GM21447 (cell line): Measurements from ENCODE around the gene SMURF2.

Experiments used
- ATAC-seq: cut with Tn5 transposase; IDR thresholded peaks from one replicate; pipeline ENCODE4 v1.9.1; 2021; ENCODE audit not compliant: unreplicated experiment

Gene SMURF2

DNA sequence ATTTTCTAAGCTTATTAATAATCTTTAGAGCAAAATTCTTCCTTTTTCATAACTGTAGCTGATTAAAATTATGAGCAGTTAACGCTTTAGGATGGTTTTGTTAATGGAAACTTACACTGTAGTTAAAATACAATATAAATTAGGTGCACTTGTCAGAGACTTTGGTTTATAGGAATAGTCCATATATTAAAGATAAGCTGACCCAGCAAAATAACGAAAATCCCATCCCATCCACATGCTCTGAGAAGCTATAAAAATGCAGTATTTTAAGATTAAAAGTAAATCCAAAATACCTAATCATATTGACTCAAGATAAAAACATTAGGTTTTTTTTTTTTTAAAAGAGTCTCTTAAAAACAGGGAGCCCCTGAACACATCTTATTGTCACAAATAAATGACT, 117.4 kb downstream of the SMURF2 start:
- no peak for ATAC-seq

DNA sequence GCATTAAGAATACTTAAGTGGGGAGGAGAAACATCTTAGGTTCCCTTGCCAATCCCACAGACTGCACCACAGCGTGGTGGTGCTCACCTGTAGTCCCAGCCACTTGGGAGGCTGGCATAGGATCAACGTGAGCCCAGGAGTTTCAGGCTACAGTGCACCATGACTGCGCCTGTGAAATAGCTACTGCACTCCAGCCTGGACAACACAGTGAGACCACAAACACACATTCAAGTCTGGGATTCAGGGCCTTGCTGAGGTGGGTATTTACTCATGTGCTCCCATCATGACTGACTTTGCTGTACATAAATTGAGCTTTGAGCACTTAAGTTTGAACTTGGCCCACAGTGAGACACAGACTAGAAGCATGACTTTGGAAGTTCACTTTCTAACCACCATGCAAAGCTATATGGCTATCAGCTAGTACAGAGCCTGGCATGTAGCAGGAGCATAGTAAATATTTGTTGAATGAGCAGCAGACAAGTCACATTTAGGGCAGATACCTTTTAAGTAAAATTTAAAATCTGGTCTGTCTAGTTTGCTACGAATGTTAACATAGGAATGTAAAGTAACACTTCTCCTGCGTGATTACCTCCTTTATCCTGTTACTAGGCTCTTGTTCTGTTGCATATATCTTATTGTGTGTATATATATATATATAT, 121.9 kb downstream of the SMURF2 start:
- ATAC-seq = no peak

DNA sequence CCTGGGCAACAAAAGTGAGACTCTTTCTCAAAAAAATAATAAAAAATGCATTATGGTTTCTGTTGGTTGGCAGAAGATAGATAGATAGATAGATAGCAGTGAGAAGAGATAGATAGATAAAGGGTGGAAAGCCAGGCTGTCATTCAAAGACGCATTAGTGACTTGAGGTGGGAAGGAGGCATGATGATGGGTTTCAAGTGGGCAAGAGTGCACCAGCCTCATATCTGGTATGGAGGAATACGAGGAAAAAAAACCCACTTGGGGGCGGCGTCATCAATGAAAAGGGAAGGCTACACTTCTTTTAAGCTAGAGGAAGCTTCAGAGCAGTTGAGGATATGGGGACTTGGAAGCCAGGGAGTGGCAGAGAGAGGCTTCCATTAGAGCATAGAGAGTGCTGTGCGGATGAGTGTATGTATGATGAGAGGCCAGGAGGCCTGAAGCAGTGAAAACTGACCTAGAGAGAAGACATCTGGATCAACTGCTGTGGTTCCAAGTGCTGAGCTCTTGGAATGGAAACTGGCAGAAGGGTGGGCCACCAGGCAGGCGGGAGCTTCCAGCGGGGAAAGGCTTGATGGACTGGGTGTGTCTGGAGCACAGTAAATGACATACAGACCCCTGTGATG, 123.5 kb downstream of the SMURF2 start:
- no peak for ATAC-seq

DNA sequence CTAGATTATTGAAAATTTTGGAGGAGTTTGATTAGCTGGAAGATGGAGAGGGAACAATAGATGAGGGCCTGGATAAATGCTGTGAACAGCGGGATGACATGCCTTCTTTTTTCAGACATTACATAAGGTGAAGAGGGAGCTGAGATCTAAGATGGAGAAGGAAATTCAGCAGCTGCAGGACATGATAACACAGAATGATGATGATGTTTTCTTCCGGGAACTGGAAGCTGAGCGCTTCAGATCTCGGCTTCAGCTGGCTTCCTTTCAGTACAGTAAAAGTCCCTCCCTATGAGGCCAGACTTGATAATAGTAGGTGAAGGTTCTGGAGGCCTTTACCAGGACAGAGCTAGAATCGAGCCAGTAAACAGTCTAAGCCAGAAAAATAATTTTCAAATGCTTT, 124.6 kb downstream of the SMURF2 start:
- ATAC-seq = no peak

DNA sequence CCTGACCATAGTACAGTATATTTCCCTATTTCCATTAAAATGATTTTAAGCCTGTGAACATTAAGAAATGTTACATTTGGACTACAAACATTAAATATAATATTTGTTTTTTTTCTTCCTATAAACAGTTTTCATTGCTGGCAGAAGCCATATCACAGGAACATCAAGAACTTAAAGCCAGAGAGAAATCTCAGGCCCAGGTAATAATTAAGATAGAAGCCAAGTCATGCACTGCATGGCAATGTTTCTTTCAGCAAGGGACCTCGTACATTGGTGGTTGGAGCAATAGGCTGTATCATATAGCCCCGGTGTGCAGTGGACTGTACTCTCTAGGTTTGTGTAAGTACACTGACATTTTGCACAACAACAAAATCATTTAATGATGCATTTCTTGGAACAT, 125.2 kb downstream of the SMURF2 start:
- no peak for ATAC-seq

DNA sequence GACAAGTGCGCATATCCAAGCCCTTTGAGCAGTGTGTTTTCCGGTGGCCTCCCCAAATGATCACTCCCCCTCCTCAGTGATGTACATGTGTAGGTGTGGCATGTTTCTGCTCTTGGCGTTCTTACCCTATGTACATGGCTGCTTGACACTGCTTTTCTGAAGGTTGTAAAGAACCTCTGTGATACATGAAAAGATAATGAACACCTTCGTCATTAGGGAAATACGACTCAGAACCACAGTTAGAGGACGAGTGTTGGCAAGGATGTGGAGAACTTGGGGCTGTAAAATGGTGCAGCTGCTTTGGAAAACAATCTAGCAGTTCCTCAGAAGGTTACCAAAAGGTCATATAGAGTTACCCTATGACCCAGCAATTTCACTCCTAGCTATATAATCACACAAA, 126.8 kb downstream of the SMURF2 start:
- ATAC-seq = no peak

DNA sequence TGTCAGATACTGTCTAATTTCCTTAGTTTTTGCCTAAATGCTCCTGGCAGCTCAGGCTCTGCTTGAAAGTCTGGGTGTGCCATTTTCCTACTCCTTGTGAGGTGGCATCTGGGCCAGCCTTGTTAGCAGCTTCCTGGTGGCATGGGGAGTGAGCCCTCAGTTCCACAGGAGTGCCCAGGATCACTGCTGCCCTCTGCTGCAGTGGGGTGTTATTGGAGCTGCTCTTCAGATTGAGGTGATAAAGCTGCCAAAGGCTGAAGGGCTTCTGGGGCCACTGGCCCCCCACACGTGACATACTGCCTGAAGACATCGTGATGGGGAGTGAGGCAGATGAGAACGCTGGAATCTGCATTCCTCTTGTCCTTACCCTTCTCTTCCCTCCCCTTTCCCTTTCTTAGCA, 127.9 kb downstream of the SMURF2 start:
- no peak for ATAC-seq

DNA sequence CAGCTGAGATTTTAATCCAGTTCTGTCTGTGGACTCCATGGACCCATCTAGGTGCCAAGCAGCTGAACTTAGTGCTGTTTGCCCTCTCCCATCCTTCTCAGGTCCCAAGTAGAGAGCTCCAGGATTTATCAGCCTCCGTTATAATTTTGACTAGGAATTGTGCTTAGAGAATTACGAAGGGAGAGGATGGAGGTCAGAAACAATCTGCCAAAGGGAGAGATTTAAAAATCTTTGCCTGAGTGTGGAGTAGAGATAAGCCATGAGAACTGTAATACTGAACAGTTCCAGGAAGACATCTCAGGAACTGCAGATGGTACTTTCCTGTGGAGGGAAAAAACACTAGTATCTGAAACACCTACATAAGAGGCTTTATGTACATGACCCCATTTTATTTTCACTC, 128.3 kb downstream of the SMURF2 start:
- ATAC-seq = no peak

DNA sequence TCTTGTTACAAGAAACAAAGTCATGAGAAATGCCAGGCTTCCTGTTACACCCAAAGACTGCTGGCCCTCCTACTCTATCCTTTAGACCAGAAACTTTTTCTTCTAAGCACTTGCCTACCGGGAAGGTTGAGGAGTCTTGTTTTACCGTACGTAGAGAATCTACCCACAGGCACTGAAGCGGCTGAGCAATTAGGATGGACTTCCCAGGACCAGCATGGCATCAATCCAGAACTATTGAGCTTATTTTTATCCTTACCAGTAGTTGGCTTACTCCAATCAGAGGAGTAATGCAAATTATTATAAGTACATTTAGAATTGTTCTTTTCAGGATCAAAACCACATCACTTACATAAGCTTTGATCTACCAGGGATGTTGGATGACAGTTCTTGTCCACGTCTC, 129.7 kb downstream of the SMURF2 start:
- no peak for ATAC-seq

DNA sequence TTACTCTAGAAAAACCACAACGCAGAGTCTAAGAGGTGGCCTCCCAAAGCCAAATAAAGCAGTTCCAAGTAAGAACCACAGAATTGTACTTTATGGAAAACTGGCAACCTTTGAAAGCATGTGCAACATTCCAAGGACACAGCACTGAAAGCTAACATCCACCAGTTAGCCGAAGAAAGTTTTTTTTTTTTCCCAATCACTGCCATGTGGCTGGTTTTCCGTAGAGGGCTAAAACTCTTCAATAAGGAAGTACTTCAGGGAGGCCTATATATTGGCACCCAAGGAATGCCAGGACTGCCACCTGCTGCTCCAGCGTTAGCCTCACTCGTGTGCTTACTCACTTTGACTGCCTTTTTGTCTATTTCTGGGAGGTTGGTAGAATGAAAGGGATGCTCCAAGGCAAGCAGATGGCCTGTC, 130.1 kb downstream of the SMURF2 start:
- no peak for ATAC-seq

DNA sequence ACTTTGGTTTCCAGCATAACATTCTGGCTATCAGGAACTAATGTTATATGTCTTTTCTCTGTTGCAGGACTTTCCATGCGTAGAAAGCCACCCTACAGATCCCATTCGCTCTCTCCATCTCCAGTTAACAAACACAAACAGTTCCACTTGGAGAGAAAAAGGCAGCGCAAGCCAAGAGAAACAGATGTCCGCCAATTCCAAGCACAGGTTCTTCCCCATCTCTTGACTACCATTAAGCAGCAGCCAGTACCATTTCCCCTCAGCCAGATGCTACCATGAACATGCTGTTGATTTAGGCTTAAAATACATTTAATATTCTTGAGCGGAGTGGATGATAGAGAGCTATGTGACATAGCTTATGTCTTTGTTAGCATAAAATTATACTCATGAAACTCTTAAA, 132.9 kb downstream of the SMURF2 start:
- ATAC-seq = no peak

DNA sequence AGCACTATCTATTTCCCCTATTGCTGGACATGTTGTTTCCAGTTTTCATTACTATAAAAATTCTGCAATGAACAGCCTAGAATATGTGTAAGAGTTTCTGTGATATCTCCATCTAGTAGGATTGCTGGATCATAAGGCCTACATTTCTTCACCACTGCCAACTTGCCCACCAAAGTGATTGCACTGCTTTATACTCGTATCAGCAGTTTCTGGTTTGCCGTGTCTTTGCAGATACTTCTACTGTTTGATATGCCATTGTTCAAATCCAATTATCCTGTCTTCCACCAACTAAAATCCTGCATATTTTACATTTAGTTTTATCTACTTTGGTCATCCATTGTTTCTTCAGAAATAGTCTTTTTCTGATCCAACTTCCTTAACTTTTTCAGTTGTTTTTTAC, 134.2 kb downstream of the SMURF2 start:
- no peak for ATAC-seq

DNA sequence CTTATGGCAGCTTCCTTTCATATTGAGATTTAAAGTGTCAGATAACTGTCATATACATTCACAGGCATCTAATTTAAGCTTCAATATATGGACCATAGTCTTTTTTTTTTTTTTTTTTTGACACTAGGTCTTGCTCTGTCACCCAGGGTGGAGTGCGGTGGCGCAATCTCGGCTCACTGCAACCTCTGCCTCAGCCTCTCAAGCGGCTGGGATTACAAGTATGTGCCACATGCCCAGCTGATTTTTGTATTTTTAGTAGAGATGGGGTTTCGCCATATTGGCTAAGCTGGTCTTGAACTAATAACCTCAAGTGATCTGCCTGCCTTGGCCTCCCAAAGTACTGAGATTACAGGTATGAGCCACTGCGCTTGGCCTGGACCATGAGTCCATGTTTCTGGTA, 141.7 kb downstream of the SMURF2 start:
- no peak for ATAC-seq

DNA sequence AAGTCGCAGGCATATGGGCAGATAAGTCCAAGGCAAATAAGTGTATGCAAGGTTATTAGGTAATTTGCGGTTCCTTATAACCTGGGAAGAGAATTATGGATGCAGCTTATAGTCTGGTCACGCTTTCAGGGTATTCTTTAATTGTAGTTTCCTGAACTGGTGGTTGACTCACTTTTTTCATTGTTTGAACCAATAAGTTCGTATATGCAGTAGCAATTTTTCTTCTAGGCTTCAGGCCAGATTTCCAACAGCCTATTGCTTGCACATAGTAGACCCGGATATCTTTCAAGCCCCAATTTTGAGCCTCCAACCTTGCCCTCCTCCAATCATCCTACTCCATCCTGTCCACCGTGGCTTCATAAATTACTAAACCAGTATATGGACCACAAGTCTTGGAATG, 142.5 kb downstream of the SMURF2 start:
- ATAC-seq = no peak

DNA sequence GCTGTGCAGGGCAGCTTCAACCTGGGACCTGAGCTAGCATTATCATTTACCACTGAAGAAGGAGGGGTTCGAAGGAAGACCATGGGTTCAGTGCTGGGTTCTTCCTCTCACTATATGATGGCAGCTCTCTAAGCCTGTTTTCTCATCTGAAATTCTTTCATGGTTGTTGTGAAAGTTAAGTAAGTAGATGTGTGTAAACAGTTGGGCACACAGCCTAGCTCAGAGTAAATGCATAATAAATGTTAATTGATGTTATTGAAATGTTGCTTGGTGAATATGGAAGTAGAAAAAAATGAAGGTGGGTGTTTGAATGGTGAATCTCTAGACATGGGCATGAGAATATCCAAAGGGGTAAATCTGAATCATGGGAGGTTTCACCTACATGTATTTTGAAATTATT, 146.3 kb downstream of the SMURF2 start:
- no peak for ATAC-seq

DNA sequence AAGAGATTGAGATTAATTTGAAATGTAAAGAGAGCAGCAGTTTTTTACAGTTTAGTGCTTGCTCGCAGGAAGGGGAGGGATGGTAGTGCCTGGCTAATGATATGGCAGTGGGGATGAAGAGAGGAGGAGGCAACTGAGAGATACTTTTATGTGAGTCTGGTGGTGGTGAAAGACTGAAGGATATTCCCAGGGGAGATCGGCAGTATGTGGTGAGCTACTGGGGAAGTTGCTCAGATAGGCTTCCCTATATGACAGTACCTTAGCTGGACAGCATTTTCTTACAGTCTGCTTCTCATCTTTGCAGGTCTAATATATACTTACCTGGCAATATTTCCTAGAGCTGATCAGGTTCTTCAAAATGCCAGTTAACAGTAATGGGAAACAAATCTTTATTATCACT, 146.7 kb downstream of the SMURF2 start:
- ATAC-seq = no peak

DNA sequence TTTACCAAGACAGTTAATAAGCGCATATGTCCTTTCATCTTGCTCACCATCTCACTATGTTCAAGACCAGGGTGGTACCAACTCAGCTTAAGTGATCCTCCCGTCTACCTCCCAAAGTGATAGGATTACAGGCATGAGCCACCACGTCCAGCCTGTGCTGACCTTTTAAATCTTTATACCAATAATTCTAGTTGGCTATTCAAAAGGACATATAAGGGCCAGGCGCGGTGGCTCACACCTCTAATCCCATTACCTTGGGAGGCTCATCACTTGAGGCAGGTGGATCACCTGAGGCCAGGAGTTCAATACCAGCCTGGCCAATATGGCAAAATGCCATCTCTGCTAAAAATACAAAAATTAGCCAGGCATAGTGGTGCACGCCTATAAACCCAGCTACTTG, 152.9 kb downstream of the SMURF2 start:
- ATAC-seq = no peak

DNA sequence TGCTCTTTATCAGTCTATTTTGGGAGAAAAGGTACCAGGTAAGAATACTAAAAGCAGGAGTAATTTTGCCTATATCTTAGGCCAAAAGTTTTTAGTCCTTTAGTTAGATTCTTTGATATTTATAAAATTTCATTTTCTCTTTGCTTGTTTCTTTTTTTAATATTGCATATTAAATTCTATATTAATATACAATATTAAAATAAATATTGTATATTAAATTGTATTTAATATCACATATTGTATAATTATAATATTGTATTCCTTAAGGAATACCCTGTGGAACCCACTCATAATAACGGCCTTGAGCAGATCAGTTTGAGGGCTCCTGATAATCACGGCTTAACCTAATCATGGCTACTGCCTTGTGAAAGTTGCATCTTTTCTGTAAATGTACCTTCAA, 153.4 kb downstream of the SMURF2 start:
- ATAC-seq = no peak

DNA sequence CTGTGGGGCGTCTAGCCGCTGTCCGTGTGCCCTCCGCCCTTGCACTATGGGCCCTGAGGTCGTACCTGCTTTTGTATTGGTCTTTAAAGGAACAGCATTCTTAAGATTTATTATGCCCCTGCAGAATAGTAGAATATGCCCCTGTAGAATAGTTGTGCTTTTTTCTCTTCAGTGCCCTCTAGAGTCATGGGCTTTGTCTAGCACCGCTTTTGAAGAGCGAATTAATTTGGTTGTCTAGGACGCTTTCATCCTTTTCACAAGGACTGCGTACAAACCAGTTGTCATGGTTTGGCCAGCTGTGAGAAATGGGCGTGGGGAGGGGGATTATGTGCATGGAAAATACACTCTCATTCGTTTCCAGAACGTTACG, 154.7 kb downstream of the SMURF2 start:
- peak; percentile 26 for ATAC-seq

DNA sequence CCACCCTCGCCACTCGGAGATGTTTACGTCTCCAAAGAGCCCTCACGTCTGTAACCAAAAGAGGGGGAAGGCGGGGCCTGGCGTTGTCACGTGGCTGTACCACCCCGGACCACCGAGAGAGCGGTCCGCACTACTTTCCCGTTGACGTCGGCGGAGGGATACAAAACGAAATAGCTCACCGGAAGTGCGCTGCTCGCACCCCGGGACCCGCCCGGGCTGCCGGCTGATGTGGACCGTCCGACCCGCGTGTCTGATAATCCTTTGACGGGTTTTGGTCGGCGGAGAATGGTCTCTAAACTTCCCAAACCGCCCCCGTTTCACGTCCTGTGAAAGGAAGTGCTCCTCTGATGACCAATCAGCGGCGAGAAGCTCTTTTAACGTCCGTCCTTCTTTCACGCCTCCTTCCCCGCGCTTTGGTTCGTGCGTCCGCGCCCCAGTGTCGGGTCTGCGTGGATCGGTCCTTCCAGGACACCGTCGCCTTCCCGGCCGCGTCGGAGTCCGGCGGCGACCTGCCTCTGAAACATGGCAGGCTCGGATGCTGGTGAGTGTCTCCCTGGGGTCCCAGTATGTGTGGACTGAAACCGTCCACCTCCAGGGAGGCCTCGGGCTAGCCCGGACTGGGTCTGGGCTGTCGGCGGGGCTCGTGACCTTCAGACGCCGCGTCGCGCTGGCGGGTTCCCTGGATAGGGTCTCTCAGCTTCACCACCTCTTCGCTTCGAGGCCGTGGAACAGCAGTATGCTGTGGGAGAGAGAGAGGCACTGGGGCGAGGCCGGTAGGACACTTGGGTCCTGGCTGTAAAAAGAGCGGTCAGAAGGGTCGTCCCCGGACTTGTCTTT, 155.3 kb downstream of the SMURF2 start, which contains the start of gene CEP95:
Gene CEP95, plus strand, starts transcription at position 402 of the 837 bp plus-strand sequence. Its CDS starts 121 bp downstream, at position 523.
- ATAC-seq = peak; percentile 57

DNA sequence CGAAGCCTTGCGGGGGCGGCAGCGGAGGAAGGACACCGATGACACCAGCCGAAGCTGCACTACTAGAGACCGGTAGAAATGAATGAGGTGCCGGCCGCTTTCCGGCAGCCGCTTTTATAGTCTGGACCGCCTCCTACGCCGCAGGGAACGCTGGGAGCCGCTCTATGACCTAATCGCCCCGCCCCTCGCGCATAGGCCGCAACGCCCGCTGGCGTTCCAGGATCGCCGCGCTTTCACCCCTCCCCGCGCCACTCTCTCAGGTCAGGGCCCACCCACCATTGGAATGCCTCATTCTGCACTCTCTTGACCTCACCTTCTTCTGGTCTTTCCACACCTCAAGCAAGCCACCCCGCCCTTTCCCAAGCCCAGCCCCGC, 155.9 kb downstream of the SMURF2 start, which contains the start of gene DDX5:
Gene DDX5, minus strand, starts transcription at position 89 of the 375 bp plus-strand sequence. CDS start 170 bp downstream, outside the sequence.
- ATAC-seq = peak; percentile 56
